GM12891 (cell line): ENCODE data around the gene SST.

ENCODE experiments used
- POLR2A ChIP-seq: IDR thresholded peaks from 2 replicates; pipeline ENCODE4 v1.6.1; 2011; ENCODE audit warnings: low read depth, low read length, control low read depth
- POLR2AphosphoS5 ChIP-seq: IDR thresholded peaks from 2 replicates; pipeline ENCODE4 v1.6.1; 2011; ENCODE audit warnings: low read depth, low read length, control low read depth
- POU2F2 ChIP-seq: IDR thresholded peaks from 2 replicates; pipeline ENCODE4 v1.6.1; 2011; ENCODE audit warnings: low read depth, mild to moderate bottlenecking, control low read depth, low read length, moderate library complexity

GRCh38 chr3:187673012-187673411 lies 2.8 kb upstream of the SST start:
- TF ChIP-seq POLR2AphosphoS5 (no peak), POLR2A (no peak), POU2F2 (no peak)
